Measurements from ENCODE around the gene UNC5C.

DNA sequence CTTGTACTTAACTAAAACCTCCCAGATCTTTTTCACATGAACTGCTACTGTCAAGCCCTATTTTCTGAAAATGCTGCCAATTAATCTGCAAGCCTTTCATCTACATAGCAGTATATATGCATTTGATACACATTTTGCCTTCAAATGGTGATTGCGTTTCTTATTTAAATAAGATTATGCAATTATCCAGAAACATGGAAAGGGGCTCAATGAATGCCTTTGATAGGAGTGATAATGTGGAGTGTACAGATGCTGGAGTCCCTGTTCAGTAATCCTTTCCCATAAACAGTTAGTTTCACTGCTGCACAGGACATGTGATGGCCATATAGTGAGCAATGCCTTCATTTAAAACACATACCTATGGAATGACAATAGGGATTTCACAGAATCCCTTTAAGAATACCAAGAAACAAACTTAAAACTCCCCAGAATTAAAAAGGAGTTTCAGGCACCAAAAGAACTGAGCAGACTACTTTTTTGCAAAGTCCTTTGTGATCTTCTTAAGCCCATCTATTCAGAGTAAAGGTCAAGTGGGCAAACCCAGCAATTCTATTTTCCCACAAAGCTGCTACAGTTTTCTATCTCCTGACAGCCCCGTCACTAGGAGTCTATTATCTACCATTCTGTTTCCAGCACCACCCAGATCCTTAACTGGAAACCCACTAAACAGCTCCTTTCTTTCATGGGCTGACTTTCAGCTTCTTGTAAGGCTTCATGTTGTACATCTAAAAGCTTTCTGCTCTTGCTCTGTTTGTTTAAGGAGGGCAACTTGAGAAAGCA, 120.3 kb downstream of the UNC5C start:
- TF ChIP-seq RAD21 (IDR thresholded peaks at IDR 0.05; ENCODE audit: low read length) = 0 out of 2 replicates have a peak, but pooled peaks have one; percentile 8
- TF ChIP-seq, protein P1, sequence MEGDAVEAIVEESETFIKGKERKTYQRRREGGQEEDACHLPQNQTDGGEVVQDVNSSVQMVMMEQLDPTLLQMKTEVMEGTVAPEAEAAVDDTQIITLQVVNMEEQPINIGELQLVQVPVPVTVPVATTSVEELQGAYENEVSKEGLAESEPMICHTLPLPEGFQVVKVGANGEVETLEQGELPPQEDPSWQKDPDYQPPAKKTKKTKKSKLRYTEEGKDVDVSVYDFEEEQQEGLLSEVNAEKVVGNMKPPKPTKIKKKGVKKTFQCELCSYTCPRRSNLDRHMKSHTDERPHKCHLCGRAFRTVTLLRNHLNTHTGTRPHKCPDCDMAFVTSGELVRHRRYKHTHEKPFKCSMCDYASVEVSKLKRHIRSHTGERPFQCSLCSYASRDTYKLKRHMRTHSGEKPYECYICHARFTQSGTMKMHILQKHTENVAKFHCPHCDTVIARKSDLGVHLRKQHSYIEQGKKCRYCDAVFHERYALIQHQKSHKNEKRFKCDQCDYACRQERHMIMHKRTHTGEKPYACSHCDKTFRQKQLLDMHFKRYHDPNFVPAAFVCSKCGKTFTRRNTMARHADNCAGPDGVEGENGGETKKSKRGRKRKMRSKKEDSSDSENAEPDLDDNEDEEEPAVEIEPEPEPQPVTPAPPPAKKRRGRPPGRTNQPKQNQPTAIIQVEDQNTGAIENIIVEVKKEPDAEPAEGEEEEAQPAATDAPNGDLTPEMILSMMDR (IDR thresholded peaks at IDR 0.05) = no peak
- TF ChIP-seq, protein P2, sequence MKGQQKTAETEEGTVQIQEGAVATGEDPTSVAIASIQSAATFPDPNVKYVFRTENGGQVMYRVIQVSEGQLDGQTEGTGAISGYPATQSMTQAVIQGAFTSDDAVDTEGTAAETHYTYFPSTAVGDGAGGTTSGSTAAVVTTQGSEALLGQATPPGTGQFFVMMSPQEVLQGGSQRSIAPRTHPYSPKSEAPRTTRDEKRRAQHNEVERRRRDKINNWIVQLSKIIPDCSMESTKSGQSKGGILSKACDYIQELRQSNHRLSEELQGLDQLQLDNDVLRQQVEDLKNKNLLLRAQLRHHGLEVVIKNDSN (IDR thresholded peaks at IDR 0.05; ENCODE audit: borderline replicate concordance, low read depth) = no peak
- no peak for TF ChIP-seq REST (IDR thresholded peaks at IDR 0.05; ENCODE audit: low read depth, low read length)
- TF ChIP-seq EP300 (IDR thresholded peaks at IDR 0.05; ENCODE audit: borderline replicate concordance in 1 of 2, low read depth in 1 of 2, low read length in 1 of 2) = peak in 1 of 2 experiments; percentile 73; a peak in 2 of 4 replicates
- peak; percentile 9 for TF ChIP-seq CHD2 (IDR thresholded peaks at IDR 0.05; ENCODE audit: low read length, partially characterized antibody)
- no peak for TF ChIP-seq NRF1 (IDR thresholded peaks at IDR 0.05; ENCODE audit: low read depth, low read length)
- no peak for TF ChIP-seq SIN3A (IDR thresholded peaks at IDR 0.05; ENCODE audit: borderline replicate concordance, low read depth, low read length)
- no peak for TF ChIP-seq POLR2AphosphoS5 (IDR thresholded peaks at IDR 0.05; ENCODE audit: low read depth, low read length)
- no peak for TF ChIP-seq JUND (IDR thresholded peaks at IDR 0.05)
- no peak for TF ChIP-seq EZH2phosphoT487 (IDR thresholded peaks at IDR 0.05; ENCODE audit: borderline replicate concordance, low read depth)
